HG03039 (cell line): ENCODE data around the gene KDM8.
"Not testable (repeated sequence)": the region's sequence is repeated elsewhere in the genome, so short reads cannot be mapped to it uniquely, and the experiment has no call there.

Experiments used
- ATAC-seq: cut with Tn5 transposase; IDR thresholded peaks from one replicate; pipeline ENCODE4 v1.9.1; 2021; ENCODE audit warnings: mild to moderate bottlenecking, moderate library complexity; ENCODE audit not compliant: unreplicated experiment

KDM8 gene

GRCh38 chr16:27241658-27242057 is 38.3 kb downstream of the KDM8 start:
- no peak for ATAC-seq

DNA sequence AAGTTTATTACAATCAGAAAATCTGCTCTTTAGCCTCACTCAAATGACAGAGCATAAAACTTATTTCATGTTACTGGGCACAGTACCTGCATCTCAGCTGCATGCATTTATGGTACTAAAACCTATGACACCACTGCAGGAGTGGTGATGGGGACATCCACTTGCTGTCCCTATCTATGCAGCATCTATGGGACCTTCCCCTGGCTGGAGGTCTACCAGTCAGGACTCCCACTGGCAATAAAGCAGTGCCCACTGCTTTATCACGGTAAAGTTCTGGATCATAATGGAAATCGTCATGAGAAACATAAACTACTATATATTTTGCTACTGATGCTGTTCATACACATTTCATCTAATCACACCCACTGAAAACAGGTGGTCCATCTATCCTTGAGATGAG is 39.1 kb downstream of the KDM8 start:
- ATAC-seq: no peak

DNA sequence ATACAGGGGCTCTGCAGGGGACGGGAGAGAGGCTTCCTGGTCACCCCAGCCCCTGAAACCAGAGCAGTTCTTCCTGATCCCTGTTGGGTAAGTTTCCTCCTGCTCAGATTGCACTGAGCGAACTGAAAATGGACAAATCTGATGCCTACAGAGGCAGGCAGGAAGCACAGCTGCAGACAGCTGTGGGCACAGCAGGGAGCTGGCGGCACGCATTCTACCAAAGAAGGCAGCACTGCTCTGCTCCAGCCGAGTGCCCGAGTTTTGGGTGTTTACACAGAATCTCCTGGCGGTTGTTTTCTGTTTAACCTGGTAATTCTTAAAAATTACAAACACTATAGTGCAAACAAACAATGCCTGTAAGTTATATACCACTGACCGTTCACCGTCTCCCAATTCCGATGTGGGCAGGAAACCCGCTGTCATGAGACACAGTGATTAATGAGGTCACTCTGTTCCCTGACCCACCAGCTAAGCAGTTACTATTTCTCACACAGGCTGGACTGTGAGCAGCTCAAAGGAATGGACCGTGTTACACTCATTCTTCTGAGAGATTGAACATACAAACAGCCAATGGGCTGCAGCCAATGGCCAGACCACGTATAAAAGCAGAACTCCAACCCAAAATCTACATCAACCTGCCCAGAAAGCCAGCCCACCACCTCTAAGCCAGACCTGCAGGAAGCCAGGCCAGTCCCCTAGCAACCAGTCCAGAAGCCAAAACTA is 39.7 kb downstream of the KDM8 start:
- no peak for ATAC-seq

GRCh38 chr16:27243725-27244362 is 40.5 kb downstream of the KDM8 start:
- ATAC-seq: no peak

DNA sequence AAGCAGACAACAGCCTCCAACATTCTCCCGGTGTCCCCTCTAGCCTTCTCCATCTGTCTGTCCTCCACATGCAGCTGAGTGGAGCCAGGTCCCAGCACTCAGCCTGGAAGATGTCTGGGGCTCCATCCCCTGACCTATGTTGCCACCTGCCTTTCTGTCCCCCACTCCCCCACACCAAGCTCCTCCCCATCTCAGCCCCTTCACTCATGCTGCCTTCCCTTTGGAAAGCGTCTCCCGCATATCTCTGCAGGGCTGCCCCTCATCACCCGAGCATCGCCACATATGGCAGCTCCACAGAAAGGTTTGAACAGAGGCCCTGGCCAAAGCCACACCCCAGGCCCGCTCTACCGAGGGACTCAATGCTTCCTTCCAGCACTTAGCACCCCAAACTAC is 41.0 kb downstream of the KDM8 start:
- ATAC-seq: no peak

DNA sequence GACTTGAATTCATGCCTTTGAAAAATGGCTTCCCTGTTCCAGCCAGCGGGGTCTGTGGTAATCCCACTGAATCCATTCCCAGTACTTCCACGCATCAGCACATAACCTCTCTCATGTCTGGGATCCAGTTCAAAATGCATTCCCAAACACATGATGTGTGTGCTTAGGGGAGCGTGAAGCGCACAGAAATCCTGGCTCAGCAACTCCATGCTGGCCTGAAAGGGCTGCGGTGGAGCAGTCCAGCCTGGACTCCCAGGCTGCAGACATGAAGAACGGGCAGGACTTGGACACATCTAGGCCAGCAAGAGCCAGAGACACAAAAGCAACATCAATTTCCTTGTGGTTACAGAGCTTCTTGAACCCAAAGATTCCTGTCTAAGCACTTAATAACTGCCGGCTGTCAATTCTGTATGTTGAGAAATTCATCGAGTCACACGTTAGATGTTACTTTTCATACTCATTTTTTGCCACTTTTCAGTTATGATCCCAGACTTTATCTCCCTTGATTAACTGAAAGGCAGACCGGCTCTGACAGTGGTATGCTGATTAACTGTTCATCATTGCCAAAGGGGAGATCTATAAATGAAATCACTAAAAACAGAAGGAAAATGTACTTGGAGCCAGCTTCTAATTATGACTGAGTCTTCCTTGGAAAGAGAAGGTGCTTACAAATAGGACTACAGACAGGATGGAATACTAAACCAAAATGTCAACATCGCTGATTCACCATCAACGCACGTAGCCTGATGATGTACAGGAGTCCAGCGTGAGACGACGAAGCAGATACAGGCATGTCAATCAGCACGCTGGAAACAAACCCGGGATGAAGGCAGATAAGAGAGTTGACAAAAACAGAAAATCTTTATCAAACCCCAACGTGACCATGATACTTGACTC is 42.2 kb downstream of the KDM8 start:
- no peak for ATAC-seq

GRCh38 chr16:27246439-27246838 is 43.1 kb downstream of the KDM8 start:
- ATAC-seq: no peak

DNA sequence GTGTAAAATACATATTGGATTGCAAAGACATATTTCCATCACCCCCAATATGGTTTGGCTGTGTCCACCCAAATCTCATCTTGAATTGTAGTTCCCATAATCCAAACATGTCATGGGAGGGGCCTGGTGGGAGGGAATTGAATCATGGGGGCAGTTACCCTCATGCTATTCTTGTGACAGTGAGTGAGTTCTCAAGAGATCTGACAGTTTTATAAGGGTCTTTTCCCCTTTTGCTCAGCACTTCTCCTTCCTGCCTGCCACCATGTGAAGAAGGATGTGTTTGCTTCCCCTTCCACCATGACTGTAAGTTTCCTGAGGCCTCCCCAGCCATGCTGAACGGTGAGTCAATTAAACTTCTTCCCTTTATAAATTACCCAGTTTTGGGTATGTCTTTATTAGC is 43.8 kb downstream of the KDM8 start:
- ATAC-seq: not testable (repeated sequence)

DNA sequence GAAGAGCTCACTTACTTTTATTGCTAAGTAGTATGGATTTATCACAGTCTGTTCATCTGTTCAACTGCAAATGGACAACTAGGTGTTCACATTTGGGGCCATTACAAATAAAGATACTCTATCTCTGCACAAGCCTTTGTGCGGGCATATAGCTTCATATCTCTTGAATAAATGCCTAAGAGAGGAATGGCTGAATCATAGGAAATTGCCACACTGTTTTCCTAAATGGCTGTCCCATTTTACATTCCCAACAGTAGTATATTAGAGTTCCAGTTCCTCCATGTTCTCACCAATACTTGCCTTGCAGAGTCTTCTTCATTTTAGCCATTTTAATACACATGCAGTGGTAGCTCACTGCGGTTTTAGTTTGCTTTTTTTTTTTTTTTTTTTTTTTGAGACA is 44.7 kb downstream of the KDM8 start:
- ATAC-seq: no peak

GRCh38 chr16:27248886-27249285 is 45.6 kb downstream of the KDM8 start:
- ATAC-seq: not testable (repeated sequence)

- no peak for ATAC-seq
These were observed 48.3 kb downstream of the KDM8 start for GRCh38 chr16:27251541-27252205.

GRCh38 chr16:27252206-27252585 is 48.9 kb downstream of the KDM8 start:
- ATAC-seq: no peak

DNA sequence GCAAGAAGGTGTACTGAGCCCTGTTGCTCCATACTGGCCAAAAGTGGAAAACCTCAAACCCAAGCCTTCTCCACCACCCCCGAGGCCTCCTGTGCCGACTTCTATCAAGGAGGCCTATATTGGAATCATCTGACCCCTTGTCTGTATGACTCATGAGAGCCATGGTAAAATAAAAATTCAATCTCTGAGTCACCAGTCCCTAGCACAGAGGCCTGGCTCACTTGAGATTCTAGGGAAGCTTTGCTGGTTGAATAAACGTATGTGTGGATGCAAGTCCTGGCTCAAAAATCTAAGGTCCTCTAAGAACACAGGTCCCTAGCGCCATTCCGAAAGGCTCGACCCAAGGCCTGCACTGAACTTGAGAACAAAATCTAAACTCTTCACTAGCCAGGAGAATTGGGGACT is 50.2 kb downstream of the KDM8 start:
- ATAC-seq: no peak

GRCh38 chr16:27254262-27254811 is 51.0 kb downstream of the KDM8 start:
- no peak for ATAC-seq

- no peak for ATAC-seq
These were observed 53.5 kb downstream of the KDM8 start for GRCh38 chr16:27256861-27257260.

- no peak for ATAC-seq
These were observed 53.9 kb downstream of the KDM8 start for GRCh38 chr16:27257271-27257670.

- no peak for ATAC-seq
These were observed 55.0 kb downstream of the KDM8 start for GRCh38 chr16:27258241-27258734.

- no peak for ATAC-seq
These were observed 56.4 kb downstream of the KDM8 start for GRCh38 chr16:27259710-27260109.

DNA sequence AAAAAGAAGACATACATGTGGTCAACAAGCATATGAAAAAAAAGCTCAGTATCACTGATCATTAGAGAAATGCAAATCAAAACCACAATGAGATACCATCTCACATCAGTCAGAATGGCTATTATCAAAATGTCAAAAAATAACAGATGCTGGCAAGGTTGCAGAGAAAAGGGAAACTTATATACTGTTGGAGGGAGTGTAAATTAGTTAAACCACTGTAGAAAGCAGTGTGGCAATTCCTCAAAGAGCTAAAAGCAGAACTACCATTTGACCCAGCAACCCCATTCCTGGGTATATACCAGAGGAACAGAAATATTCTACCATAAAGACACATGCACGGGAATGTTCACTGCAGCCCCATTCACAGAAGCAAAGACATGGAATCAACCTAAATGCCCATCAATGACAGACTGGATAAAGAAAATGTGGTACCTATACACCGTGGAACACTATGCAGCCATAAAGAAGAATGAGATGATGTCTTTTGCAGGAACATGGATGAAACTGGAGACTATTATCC is 59.6 kb downstream of the KDM8 start:
- not testable (repeated sequence) for ATAC-seq

DNA sequence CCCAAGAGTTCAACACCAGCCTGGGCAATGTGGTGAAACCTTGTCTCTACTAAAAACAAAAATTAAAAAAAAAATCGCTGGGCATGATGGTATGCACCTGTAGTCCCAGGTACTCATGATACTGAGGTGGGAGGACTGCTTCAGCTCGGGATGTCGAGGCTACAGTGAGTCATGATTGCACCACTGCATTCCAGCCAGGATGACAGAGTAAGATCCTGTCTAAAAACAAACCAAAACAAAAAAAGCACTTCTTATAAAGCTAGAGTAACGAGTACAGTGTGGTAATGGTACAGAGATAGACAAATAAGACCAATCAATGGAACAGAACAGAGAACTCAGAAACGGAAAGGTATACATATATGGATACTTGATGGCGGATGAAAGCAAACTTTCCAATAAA is 60.8 kb downstream of the KDM8 start:
- ATAC-seq: no peak

- no peak for ATAC-seq
These were observed 62.7 kb downstream of the KDM8 start for GRCh38 chr16:27265982-27266381.
